ENCODE data around the gene RELN. TPM values are rescaled to one million over a fixed set of nuclear protein-coding genes. Genes with fewer than 3 reads are reported as not detected.

Gene RELN
- total RNA-seq, 1 experiment from 2014 or later: 0.20 TPM

DNA sequence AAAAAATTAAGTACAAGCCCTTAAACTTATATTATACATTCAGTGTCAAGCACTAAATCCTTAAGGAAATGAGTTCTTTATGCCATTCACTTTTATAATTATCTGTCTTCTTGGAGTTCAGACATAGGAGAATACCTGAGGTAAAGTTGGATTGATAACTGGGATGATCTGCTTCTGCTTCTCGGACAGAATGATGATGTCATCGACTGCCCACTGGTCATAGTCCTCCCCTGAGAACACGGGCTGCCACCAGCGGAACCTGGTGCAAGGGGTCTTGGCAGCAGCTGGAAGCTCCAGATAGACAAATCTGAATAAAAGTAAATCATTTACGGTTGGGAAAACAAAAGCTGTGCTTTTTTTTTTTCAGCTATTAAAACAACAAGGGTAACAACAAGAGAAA is 395.3 kb downstream of the RELN start:
- Histone ChIP-seq H3K4me2 (ENCODE audit: low read length) (no peak overlapping the region), H3K79me2 (ENCODE audit: insufficient read depth, low read length) (no peaks in the 10 kb centered on the region), H3K4me1 (ENCODE audit: control insufficient read depth in 1 of 2, insufficient read depth in 2 of 2, low read length in 2 of 2) (no peaks in the 10 kb centered on the region), H3K4me3 (replicated peaks in 1 of 2; ENCODE audit: low read depth in 1 of 2, low read length in 2 of 2) (no peak overlapping the region), H3K9me3 (ENCODE audit: control insufficient read depth in 1 of 2, insufficient read depth in 1 of 2, low read depth in 1 of 2, low read length in 2 of 2) (no peaks in the 10 kb centered on the region), H3K36me3 (ENCODE audit: control insufficient read depth in 1 of 2, insufficient read depth in 2 of 2, low read length in 2 of 2) (no peaks in the 10 kb centered on the region), H3K9me2 (ENCODE audit: insufficient read depth) (no peaks in the 10 kb centered on the region), H3K27me3 (ENCODE audit: insufficient read depth, low read length) (peaks cover 47% of the 10 kb centered on the region), H3K27ac (ENCODE audit: low read depth, low read length) (no peak overlapping the region), H4K20me1 (ENCODE audit: insufficient read depth) (no peaks in the 10 kb centered on the region; the same call in 1 of the 2 replicates), H2AFZ (ENCODE audit: low read depth, low read length, poor library complexity, severe bottlenecking) (no peak overlapping the region), H3K9ac (ENCODE audit: low read length) (no peak overlapping the region)
- POLR2A ChIA-PET: no interaction called here
- RAD21 ChIA-PET (ENCODE audit: low non-redundant PET in 1 of 2, low total read pairs in 2 of 2, uncharacterized antibody in 2 of 2, unreplicated experiment in 2 of 2): no interaction called here
- TF ChIP-seq EZH2 (IDR thresholded peaks at IDR 0.05) (no peak), YY1 (IDR thresholded peaks at IDR 0.05; ENCODE audit: extremely low read depth, insufficient replicate concordance, low read depth, low read length) (no peak), POLR2AphosphoS5 (IDR thresholded peaks at IDR 0.05; ENCODE audit: low read depth, low read length) (no peak), ZFX (IDR thresholded peaks at IDR 0.05) (no peak), REST (IDR thresholded peaks at IDR 0.05; ENCODE audit: low read depth) (no peak), CEBPB (IDR thresholded peaks at IDR 0.05; ENCODE audit: low read depth) (no peak), FOSL1 (IDR thresholded peaks at IDR 0.05; ENCODE audit: low read depth) (no peak), EZH2phosphoT487 (IDR thresholded peaks at IDR 0.05; ENCODE audit: borderline replicate concordance) (no peak), CBX3 (IDR thresholded peaks at IDR 0.05; ENCODE audit: low read depth) (no peak), ELF1 (IDR thresholded peaks at IDR 0.05; ENCODE audit: borderline replicate concordance, low read depth) (no peak), SRF (IDR thresholded peaks at IDR 0.05; ENCODE audit: low read depth) (no peak), CTCF (IDR thresholded peaks at IDR 0.05 in 2 of 3, conservative IDR thresholded peaks at IDR 0.05 in 1 of 3; ENCODE audit: borderline replicate concordance in 1 of 3, insufficient read depth in 1 of 3, low read depth in 2 of 3, low read length in 2 of 3) (no peak), SIN3A (IDR thresholded peaks at IDR 0.05; ENCODE audit: low read depth) (no peak), ATF3 (IDR thresholded peaks at IDR 0.05) (no peak), POLR2A (IDR thresholded peaks at IDR 0.05; ENCODE audit: borderline replicate concordance, extremely low read depth, insufficient read depth, insufficient read length) (no peak), ZNF274 (IDR thresholded peaks at IDR 0.05; ENCODE audit: low read depth, low read length) (no peak), TCF7L2 (IDR thresholded peaks at IDR 0.05; ENCODE audit: borderline replicate concordance, extremely low read depth, insufficient read depth, insufficient read length) (no peak)
- TF ChIP-seq, protein P1, sequence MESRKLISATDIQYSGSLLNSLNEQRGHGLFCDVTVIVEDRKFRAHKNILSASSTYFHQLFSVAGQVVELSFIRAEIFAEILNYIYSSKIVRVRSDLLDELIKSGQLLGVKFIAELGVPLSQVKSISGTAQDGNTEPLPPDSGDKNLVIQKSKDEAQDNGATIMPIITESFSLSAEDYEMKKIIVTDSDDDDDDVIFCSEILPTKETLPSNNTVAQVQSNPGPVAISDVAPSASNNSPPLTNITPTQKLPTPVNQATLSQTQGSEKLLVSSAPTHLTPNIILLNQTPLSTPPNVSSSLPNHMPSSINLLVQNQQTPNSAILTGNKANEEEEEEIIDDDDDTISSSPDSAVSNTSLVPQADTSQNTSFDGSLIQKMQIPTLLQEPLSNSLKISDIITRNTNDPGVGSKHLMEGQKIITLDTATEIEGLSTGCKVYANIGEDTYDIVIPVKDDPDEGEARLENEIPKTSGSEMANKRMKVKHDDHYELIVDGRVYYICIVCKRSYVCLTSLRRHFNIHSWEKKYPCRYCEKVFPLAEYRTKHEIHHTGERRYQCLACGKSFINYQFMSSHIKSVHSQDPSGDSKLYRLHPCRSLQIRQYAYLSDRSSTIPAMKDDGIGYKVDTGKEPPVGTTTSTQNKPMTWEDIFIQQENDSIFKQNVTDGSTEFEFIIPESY (IDR thresholded peaks at IDR 0.05; ENCODE audit: extremely low read depth, insufficient replicate concordance, low read length): no peak
- TF ChIP-seq, protein P2, sequence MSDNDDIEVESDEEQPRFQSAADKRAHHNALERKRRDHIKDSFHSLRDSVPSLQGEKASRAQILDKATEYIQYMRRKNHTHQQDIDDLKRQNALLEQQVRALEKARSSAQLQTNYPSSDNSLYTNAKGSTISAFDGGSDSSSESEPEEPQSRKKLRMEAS (IDR thresholded peaks at IDR 0.05): no peak
- BruUV-seq (replicated peaks): no TSS peak
- ATAC-seq: no peak
- CTCF ChIA-PET: no interaction called here
- intact Hi-C loops (cut with micrococcal nuclease): no loop called here
- no peak for DNase-seq (ENCODE audit: low read depth, low spot score)

Data from HCT116 (cell line).